HS-5 (cell line): ENCODE data around the gene APOBEC2.

Experiments used
- DNase-seq: peaks from one replicate; pipeline ENCODE4 v3.0.0-alpha.2; 2012; ENCODE audit warnings: low read depth

APOBEC2 gene

GRCh38 chr6:41059556-41059955 is 6.6 kb downstream of the APOBEC2 start:
- DNase-seq, result no peak

DNA sequence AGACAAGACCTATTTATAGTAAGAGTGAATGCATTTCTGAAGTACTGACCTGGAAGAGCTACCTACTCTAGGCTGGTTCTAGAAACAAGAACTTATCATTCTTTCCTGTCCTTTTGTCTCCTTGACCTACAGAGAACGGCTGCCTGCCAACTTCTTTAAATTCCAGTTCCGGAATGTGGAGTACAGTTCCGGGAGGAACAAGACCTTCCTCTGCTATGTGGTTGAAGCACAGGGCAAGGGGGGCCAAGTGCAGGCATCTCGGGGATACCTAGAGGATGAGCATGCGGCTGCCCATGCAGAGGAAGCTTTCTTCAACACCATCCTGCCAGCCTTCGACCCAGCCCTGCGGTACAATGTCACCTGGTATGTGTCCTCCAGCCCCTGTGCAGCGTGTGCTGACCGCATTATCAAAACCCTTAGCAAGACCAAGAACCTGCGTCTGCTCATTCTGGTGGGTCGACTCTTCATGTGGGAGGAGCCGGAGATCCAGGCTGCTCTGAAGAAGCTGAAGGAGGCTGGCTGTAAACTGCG is 8.3 kb downstream of the APOBEC2 start:
- DNase-seq, result no peak

DNA sequence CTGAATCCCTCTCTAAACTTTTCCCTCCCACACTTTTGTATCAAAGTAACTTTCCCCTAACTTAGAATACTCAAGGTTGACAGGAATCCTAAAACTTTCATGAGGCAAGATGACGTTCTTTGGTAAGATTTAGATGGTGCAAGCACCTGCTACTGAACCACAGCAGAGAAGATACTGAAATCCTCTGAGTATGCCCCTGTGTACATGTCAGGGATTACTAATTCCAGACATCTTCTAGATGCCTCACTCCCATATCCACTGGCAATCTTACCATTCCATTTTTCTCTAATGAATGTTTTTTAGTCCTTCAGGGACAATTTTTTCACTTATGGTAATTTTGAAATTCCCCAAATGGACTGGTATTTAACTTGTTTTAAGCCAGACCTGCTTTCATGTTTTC is 9.1 kb downstream of the APOBEC2 start:
- no peak for DNase-seq

DNA sequence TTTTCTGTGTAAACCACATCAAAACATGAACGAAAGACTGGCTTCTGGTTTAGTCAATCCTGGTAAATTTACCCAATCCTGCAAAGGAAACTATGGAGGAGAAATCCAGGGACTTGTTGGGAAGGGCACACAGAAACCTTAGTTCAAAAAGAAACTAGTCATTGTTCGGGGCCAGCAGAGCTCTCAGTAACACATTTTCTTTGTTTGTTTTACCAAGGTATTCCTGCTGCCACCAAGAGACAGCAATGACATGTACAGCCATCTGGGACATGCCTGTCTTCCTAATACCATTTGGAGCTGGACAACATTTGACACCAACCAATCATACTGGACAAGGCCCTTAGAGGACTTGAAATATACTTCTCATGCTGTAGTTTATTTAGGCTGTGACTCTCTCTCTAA is 10.9 kb downstream of the APOBEC2 start:
- DNase-seq, result no peak

DNA sequence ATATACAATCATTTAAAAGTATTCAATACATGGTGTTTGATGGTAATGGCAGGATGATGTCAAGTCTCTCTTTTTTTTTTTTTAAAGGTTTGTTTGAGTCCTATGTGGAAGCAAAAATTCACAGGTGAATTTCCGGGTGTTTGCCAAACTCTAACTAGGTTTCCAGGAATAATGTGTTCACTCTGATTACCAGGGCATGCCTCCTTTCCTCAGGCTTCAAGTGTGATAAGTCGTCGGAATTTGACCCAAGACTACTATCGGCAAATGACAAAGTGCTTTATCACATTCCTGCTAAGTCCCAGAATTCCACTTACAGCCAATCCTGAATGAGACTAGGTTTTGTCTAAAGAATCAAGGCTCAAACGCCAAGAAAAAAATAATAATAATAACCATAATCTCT is 11.8 kb downstream of the APOBEC2 start:
- DNase-seq, result no peak

- DNase-seq, result no peak
Observed at GRCh38 chr6:41065550-41066026, 12.6 kb downstream of the APOBEC2 start.

DNA sequence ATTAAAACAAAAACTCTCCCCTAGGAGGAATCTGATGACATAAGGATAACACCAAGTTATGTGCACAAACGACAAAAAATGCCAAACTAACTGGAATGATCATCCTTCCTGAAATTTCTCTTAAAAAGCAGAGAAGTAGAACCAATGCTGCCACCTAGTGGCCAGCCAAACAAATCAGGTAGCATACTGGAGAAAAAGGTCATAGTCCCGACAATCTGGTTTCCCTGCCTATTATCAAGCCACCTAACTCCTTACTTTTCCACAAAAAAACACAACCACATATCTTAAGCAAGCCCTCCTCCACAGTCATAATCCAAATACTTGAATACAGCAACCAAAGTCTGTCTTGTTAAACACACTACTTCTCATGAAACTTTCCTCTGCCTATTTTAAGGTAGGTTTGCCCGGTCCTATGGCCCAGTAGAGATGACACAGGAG is 13.9 kb downstream of the APOBEC2 start:
- peak; percentile 49 for DNase-seq

- DNase-seq, result no peak
Observed at GRCh38 chr6:41071501-41071922, 18.5 kb downstream of the APOBEC2 start.

GRCh38 chr6:41071923-41072835 is 19.2 kb downstream of the APOBEC2 start, which contains the start of gene OARD1:
TSS of gene OARD1 (minus strand) at chr6:41072356. CDS start at chr6:41071634, 722 bp downstream.
- peak; percentile 97 for DNase-seq

DNA sequence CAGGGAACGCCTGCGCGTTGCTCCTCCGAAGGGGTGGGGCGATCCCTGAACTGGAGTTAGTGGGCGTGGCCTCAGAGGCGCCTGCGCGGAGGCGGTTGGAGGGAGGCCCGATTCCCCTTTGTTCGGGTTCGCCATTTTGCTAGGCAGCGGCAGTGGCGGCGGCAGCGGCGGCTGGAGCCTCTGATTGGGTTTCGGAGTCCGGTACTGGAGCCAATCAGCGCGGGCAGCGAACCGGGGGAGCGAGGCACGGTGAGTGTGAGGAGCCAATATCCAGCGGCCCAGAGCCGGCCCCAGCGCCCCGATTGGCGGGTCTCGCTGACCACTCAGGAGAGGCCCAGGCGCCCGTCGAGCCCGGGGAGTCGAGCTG is 19.8 kb downstream of the APOBEC2 start, which contains the start of gene NFYA:
TSS of gene NFYA (plus strand) at position 139 of the 367 bp plus-strand sequence. CDS start 6,116 bp downstream, outside the sequence.
- DNase-seq, result no peak

DNA sequence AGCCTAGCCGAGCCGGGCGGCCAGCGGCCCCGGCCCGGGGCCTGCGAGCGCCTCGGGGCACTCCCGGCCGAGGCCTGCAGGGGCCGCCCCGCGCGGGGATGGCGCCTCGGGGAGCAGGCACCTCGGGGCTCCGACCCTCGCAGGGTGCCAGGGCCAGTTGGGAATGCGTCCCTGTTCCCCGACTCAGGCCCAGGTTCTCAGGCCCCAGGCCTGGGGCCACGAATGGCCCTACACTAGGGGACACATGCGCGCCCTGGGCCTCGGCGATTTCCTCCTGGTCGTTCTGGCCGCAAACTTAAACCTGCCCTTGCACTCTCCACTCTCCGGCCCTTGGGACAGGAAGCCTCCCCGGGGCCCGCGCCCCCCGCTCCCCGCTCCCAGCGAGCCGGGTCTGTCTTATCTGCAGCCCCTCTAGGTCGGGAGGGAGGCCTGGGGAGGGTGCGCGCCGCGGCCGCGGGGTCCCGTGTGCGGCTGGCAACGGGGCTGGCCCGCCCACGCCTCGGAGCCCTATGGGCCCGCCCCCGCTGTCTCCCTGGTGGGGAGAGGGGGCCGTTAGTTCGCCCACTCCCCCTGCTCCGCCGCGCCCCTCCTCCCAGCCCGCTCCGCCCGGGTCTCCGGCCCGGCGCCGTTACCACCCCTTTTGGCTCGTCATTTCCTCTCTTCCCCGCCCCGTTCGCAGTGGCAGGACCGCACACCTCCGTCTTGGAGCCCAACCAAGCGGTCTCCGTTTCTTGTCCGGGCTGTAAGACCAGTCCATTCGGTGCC is 20.4 kb downstream of the APOBEC2 start:
- no peak for DNase-seq

- no peak for DNase-seq
Observed at GRCh38 chr6:41073968-41074691, 21.1 kb downstream of the APOBEC2 start.

- no peak for DNase-seq
Observed at GRCh38 chr6:41074692-41075436, 21.9 kb downstream of the APOBEC2 start.

DNA sequence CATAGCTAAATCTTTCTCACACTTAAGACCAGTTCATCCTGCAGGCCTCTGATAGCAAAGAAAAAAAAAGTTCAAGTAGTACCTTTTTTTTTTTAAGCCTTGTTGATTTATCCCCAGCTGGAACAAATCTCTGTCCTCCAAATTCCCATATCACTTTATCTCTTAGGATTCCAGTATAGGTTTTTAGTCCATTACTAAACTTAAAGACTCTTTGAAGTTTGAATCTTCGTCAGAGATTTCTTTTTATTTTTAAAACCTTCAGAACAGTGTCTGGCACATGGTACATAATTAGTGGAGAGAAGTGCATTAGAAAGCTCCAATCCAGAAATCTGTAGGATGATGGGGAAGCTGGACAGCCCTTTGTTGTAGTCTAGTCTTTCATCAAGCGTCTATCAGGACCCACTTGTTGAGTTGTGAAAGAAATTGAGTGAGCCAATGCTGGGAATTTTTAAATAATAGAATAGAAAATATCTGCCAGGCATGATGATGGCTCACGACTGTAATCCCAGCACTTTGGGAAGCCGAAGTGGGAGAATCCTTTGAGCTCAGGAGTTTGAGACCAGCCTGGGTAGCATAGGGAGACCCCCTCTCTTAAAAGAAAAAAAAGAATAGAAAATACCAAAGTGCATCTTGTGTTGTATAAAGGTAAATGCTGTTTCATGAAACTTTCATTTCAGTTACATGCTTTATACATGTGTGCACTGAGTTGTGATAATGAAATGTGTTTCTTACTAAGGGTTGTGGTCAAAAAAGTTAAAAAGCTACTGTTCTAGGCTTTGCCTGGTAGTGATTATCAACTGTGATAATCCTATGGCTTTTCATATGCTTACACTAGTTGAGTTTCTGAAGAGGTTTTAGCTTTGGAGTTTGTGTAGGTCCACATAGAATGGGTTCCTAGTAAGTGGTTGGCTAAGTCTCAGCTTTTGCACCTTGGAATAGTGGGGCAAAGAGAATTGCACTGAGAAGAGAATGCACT is 22.9 kb downstream of the APOBEC2 start:
- DNase-seq, result no peak

- no peak for DNase-seq
Observed at GRCh38 chr6:41077536-41077935, 24.5 kb downstream of the APOBEC2 start.

GRCh38 chr6:41078101-41078500 is 25.1 kb downstream of the APOBEC2 start:
- no peak for DNase-seq

- DNase-seq, result no peak
Observed at GRCh38 chr6:41079080-41079479, 26.1 kb downstream of the APOBEC2 start.

DNA sequence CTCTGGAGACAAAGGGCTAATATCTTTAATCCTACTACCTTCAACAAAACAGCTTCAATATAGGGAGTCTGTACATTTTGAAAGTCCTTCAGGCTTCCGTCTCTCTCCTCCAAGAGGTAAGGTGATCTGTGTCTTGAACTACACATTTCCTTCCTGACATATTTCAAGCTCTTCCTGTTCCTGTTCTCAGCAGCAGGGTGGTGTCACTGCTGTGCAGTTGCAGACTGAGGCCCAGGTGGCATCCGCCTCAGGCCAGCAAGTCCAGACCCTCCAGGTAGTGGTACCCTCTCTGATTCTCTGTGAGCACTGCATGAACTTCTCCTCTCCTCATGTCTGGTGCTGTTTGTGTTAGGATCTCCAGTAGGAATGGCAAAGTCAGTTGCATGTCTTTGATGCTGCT is 27.6 kb downstream of the APOBEC2 start:
- DNase-seq, result no peak

DNA sequence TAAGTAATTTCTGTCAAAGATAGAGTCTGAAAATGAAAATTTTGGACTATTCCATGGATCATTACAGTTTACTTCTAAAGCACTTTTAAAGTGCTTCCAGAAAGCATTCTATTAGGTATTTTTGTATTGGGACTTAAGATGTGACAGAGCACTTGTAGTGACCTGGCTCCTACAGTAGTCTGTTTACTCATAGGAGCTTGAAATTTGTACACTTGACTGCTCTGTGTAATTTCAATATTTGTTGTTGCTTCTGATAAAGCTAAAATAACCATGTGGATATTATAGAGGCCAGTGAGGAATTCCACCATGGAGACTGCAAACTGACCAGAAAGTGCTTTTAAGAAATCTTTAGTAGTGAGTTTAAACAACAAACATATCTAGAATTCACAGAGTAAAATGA is 30.1 kb downstream of the APOBEC2 start:
- DNase-seq, result no peak

DNA sequence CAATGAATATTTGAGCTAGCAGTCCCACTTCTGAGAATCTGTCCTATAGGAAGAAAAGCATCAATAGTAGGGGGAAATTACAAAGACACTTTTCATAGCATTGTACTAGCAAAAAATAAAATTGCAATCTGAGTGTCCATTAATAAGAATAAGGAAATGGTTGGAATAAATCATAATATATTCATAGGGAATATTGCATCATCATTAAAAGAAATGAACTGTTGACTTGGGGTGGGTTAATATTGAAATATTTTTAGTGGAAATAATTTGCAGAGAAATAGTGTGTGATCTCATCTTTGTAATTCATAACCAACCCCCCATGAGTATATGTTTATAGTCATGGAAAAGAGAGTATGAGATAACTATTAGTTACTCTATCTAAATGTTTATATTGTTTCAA is 32.2 kb downstream of the APOBEC2 start:
- no peak for DNase-seq
